GM12873 (cell line): ENCODE measurements around the gene COG8.

ENCODE experiments used
- TF ChIP-seq, protein P1 (sequence below): IDR thresholded peaks from 2 replicates; pipeline ENCODE4 v1.5.1; 2012; ENCODE audit warnings: low read depth, mild to moderate bottlenecking, moderate library complexity, low read length, control low read depth; ENCODE audit not compliant: insufficient read depth; ENCODE audit errors: missing control alignments

Gene COG8

GRCh38 chr16:69329369-69330285 lies 9.7 kb downstream of the COG8 start:
- TF ChIP-seq, protein P1, sequence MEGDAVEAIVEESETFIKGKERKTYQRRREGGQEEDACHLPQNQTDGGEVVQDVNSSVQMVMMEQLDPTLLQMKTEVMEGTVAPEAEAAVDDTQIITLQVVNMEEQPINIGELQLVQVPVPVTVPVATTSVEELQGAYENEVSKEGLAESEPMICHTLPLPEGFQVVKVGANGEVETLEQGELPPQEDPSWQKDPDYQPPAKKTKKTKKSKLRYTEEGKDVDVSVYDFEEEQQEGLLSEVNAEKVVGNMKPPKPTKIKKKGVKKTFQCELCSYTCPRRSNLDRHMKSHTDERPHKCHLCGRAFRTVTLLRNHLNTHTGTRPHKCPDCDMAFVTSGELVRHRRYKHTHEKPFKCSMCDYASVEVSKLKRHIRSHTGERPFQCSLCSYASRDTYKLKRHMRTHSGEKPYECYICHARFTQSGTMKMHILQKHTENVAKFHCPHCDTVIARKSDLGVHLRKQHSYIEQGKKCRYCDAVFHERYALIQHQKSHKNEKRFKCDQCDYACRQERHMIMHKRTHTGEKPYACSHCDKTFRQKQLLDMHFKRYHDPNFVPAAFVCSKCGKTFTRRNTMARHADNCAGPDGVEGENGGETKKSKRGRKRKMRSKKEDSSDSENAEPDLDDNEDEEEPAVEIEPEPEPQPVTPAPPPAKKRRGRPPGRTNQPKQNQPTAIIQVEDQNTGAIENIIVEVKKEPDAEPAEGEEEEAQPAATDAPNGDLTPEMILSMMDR: no peak

- TF ChIP-seq, protein P1: no peak
Measured at GRCh38 chr16:69328854-69329316, 10.5 kb downstream of the COG8 start.

DNA sequence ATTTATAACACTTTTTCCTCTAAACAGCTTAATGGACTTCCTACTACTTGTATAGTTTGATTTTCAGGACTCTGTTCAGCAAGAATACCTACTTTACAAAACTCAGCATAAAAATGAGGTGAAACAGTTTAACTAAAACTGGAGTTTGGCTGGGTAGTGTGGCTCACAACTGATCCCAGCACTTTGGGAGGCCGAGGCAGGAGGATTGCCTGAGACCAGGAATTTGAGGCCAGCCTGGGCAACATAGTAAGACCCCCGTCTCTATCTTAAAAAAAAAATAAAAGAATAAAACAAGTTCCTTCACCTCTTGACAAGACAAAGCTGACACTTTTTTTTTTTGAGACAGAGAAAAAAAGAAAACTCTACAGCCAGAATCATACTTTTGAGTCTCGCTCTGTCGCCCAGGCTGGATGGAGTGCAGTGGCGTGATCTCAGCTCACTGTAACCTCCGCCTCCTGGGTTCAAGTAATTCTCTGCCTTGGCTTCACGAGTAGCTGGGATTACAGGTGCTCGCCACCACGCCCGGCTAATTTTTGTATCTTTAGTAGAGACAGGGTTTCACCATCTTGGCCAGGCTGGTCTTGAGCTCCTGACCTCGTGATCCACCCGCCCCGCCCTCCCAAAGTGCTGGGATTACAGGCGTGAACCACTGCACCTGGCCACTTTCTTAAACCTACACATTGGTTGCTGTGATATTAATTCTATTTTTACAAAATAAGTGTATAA lies 11.6 kb downstream of the COG8 start:
- TF ChIP-seq, protein P1: no peak

GRCh38 chr16:69326172-69326873 lies 13.0 kb downstream of the COG8 start:
- TF ChIP-seq, protein P1: no peak

DNA sequence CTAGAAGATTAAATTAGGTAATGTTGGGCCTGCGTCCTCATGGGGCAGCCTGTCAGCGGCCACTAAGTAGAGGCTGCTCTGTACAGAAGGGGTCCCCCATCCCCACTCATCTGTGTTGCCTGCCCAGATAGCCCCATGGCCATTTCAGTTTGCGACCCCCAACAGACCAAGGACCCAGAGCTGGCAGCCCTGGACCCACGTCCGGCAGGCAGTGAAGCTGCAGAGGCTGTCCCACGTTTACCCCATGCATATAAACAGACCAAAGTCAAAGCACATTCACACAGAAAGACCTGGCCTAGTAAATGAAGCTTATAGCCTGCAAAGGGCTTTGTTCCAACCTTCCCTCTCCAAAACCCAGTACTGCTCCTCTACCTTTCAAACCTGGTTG lies 13.6 kb downstream of the COG8 start:
- TF ChIP-seq, protein P1: no peak

DNA sequence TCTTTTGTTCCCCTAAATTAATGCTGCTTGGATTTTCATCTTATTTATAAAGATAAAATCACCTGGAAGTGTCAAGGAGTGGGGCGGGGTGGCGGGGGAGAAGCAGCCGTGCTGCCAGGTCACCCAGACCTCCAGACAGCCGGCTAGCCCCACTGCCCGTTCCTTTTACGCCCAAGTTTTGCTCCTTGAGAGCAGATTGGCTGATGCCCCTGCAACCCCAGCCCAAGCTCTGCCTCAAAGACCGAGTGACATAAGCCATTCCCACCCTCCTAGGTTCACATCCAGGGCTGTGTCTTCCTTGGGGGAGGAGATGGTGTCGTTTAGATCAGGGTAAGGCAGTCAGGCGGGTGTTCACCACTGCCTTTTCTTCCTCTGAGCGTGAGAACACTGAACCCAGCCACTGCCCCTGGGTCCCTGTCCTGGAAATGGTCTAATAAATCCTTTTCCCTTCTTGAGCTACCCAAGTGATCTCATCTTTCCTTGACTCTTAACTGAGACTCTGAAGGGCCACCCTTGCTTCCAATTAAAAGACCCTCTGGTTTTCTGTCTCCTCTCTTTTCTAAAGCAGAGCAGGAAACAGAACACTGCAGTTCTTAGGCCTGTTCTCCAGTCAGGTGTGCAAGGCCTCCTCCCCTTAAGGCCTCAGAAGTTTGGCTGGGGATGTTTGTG lies 14.6 kb downstream of the COG8 start:
- TF ChIP-seq, protein P1: no peak

GRCh38 chr16:69324013-69324531 lies 15.3 kb downstream of the COG8 start:
- TF ChIP-seq, protein P1: no peak
